A673 (cell line): ENCODE results near the gene S100Z.

Source experiments
- CTCF ChIP-seq: fragments of 300-800, 200-600 bp; sonication (generic); conservative IDR thresholded peaks from 2 replicates; pipeline ENCODE4 v1.5.1; 2017; ENCODE audit warnings: low read depth, mild to moderate bottlenecking, antibody characterized with exemption, low read length, moderate library complexity, mixed read lengths
- EZH2 ChIP-seq: fragments of 200-600 bp; sonication (generic); IDR thresholded peaks from 2 replicates; pipeline ENCODE4 v1.6.1; 2017; ENCODE audit warnings: borderline replicate concordance, low read depth, mild to moderate bottlenecking, mixed read lengths, antibody characterized with exemption, low read length; ENCODE audit not compliant: poor library complexity, severe bottlenecking

DNA sequence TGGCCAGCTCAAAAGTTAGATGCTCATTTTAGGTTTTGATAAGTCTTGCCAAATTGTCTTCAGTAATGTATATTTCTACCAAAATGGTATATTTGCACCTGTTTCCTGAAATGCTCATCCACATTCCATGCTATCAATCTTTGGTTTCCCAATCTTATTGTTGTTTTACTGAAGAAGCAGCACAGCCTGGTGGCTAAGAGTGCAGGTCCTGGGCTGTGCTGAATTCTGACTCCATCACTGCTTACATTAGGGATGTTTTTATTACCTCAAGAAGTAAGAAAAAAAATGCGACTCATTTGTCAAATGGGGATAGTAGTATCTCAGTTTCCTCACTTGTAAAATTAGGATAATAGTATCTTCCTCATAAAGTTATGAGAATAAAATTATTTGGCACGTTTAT is 13.6 kb upstream of the S100Z start:
- TF ChIP-seq CTCF (no peak), EZH2 (no peak)
